Left ventricle myocardium inferior (tissue), 1 donor: ENCODE results near the gene CDC25A. TPM values are rescaled to one million over a fixed set of nuclear protein-coding genes. Genes with fewer than 3 reads are reported as not detected.
A peak's percentile ranks its signal among the peaks of the same experiment; 100 is the strongest.

Source experiments
- DNase-seq: peaks from one replicate; pipeline ENCODE4 v3.0.0-alpha.2; 2020
- H3K27ac ChIP-seq: fragments of 200-600 bp; replicated peaks from 2 replicates; pipeline ENCODE4 v1.8.0; 2021
- H3K27me3 ChIP-seq: fragments of 200-600 bp; 2 replicates; pipeline ENCODE4 v1.8.0; 2021; ENCODE audit warnings: low read depth
- H3K36me3 ChIP-seq: fragments of 200-600 bp; 2 replicates; pipeline ENCODE4 v1.8.0; 2021
- H3K4me1 ChIP-seq: fragments of 200-600 bp; 2 replicates; pipeline ENCODE4 v1.8.0; 2021
- H3K4me3 ChIP-seq: fragments of 200-600 bp; 2 replicates; pipeline ENCODE4 v1.8.0; 2021; ENCODE audit warnings: mild to moderate bottlenecking, moderate library complexity
- H3K9me3 ChIP-seq: fragments of 200-600 bp; replicated peaks from 2 replicates; pipeline ENCODE4 v1.8.0; 2021
- CTCF ChIP-seq: fragments of 200-600 bp; IDR thresholded peaks from 2 replicates; pipeline ENCODE4 v1.8.0; 2021; ENCODE audit warnings: antibody characterized with exemption, mild to moderate bottlenecking, borderline replicate concordance
- intact Hi-C: fragments of 100-400 bp; cut with micrococcal nuclease; formaldehyde crosslinking; loops from one replicate; pipeline ENCODE4 v1.11.0; 2022
- long read RNA-seq: library from polyadenylated mRNA; unstranded; transcript quantifications from one replicate; pipeline ENCODE4 v2.0.0, GENCODE V29; 2021
- total RNA-seq: library from RNA; stranded (reverse); fragmentation: NEBNext Ultra II Directional; extraction: Animal tissue kit (Norgen Biotek cat#: 25700); gene quantifications from one replicate; pipeline ENCODE4 v1.2.1, GENCODE V29; 2021
- donor health status: DM: no; HTN: yes; CAD: no; lungs with severe emphysema.

The CDC25A gene
- 0.52 TPM for total RNA-seq
- long read RNA-seq, partial matches to known transcripts = 0 of 1 reads
- long read RNA-seq, other reads (novel, unspliced or antisense) = 1 of 1 reads

DNA sequence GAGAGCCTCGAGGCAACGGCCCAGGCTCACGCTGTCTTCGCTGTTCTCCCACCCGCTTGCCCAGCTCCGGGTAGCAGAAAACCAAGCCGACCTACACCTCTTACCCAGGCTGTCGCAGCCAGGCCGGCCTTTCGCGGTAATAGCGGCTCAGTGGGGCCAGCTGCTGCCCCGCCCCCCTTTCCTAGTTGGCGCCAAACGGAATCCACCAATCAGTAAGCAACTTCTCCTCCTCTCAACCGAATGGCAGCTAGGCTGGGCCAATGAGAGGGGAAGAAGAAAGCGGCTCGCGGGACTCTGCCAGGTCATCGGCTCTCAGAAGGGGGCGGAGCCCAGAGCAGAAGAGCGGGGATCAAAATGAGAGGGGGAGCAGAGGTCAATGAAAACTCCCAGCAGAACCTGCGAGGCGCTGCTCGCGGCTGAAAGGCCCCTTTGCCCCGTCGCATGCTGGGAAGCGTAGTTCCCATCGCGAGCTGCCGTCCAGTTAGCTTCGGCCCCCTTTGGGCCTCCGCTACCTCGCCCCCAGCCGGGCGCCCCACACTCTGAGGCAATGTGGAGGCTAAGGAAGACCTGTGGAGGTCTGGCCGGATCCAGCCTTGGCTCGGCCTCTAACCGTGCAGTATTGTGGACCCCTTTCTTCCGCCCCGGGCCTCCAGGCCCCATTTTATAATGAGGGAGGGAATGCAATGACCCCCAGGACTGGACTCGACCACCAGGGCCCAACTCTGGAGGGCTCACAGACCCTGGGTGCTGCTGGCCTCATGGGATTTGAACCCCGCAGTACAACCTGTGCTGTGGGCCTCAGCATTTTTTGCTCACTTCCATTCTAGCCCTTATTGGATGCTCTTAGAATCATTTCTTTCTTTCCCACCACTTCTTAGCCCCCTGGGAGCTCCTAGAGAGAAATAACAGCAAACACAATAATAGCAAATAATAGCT lies at the start of gene CDC25A:
TSS of gene CDC25A (minus strand) at position 152 of the 936 bp plus-strand sequence. CDS start 470 bp downstream, outside the sequence.
- Histone ChIP-seq H3K36me3 (no peaks in the 10 kb centered on the region), H3K27me3 (no peaks in the 10 kb centered on the region), H3K9me3 (no peaks in the 10 kb centered on the region), H3K4me3 (peak within 1 kb of the TSS; percentile 78), H3K27ac (peak within 1 kb of the TSS; percentile 66), H3K4me1 (peaks cover 20% of the 10 kb centered on the region)
- intact Hi-C loops = no loop called here
- peak; percentile 95 for DNase-seq
- TF ChIP-seq CTCF = no peak

DNA sequence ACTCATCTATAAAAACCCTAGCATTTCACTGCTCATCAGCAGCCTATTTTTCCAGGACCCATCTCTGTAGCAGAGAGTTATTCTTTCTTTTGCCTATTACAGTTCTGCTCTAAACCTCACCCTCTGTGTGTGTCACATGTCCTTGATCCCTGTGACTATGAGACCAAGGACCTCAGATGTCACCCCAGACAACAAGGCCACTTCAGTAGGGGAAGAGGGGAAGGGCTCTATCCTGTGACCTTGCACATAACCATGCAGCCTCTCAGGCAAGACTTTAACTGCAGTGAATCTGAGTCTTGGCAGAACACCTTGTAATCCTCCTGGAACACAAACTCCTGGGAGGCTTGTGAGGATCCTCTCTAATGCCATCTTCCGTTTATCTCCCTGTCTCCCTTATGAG lies 48.3 kb upstream of the CDC25A start:
- no peak overlapping the region for H3K4me3 ChIP-seq

GRCh38 chr3:48233542-48233941 lies 45.3 kb upstream of the CDC25A start:
- no peak overlapping the region for H3K4me3 ChIP-seq
- intact Hi-C loops = no loop called here
- H3K4me1 ChIP-seq = peaks cover 22% of the 10 kb centered on the region
- H3K36me3 ChIP-seq = no peaks in the 10 kb centered on the region
- H3K27me3 ChIP-seq = no peaks in the 10 kb centered on the region
- no peak overlapping the region for H3K27ac ChIP-seq
- H3K9me3 ChIP-seq = no peaks in the 10 kb centered on the region
- DNase-seq = no peak
- TF ChIP-seq CTCF = no peak

More for the DNA sequence above, 48.3 kb upstream of the CDC25A start:
- Histone ChIP-seq H3K4me1 (peaks cover 31% of the 10 kb centered on the region), H3K9me3 (no peaks in the 10 kb centered on the region), H3K27me3 (no peaks in the 10 kb centered on the region), H3K27ac (no peak overlapping the region), H3K36me3 (no peaks in the 10 kb centered on the region)
- no peak for DNase-seq
- TF ChIP-seq CTCF = no peak
- intact Hi-C loops = no loop called here

- Histone ChIP-seq H3K4me1 (peaks cover 22% of the 10 kb centered on the region), H3K27me3 (no peaks in the 10 kb centered on the region), H3K9me3 (no peaks in the 10 kb centered on the region), H3K36me3 (no peaks in the 10 kb centered on the region), H3K4me3 (peak overlapping the region; percentile 21), H3K27ac (peak overlapping the region; percentile 60)
- peak; percentile 67 for TF ChIP-seq CTCF
- peak; percentile 68 for DNase-seq
- intact Hi-C loops = no loop called here
These were observed 44.5 kb upstream of the CDC25A start for GRCh38 chr3:48232734-48233133.

DNA sequence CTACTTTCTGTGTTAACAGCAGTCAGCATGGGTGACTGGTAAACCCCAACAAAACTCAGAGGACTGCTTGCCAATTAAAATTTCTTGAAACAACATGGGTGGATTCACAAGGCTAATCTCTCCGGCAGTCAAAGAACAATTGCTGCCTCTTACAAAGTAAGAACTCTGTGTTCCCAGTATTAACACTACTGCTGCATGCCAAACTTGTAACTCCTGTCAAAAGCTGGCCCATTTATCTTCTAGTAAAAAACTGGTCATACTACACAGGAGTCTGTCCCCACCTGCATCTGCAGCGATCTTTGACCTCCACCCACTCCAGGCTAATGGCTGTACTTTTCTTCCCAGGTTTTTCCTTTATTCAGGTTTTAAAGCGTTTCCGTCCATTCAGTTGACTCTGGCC lies 44.0 kb upstream of the CDC25A start:
- Histone ChIP-seq H3K27ac (peak overlapping the region; percentile 60), H3K4me3 (no peak overlapping the region), H3K36me3 (no peaks in the 10 kb centered on the region), H3K27me3 (no peaks in the 10 kb centered on the region), H3K9me3 (no peaks in the 10 kb centered on the region), H3K4me1 (peaks cover 22% of the 10 kb centered on the region)
- intact Hi-C loops = no loop called here
- no peak for TF ChIP-seq CTCF
- no peak for DNase-seq
